IMR-90 (cell line): ENCODE results near the gene TBC1D22A. TPM values are rescaled to one million over a fixed set of nuclear protein-coding genes. Genes with fewer than 3 reads are reported as not detected.

ENCODE experiments used
- MAZ ChIP-seq: IDR thresholded peaks from 2 replicates; pipeline ENCODE4 v1.6.1; 2012; ENCODE audit warnings: low read depth, mild to moderate bottlenecking, low read length, improper control_type of control experiment, moderate library complexity, borderline replicate concordance
- RFX5 ChIP-seq: IDR thresholded peaks from 2 replicates; pipeline ENCODE4 v1.8.0; 2012; ENCODE audit warnings: low read depth, mild to moderate bottlenecking, low read length, moderate library complexity
- polyA plus RNA-seq, 3 experiments: library from polyadenylated mRNA; depleted of rRNA; stranded (reverse); fragments of >200 nt; gene quantifications; 2 replicates each; pipeline ENCODE4 v1.2.3, GENCODE V29; 2012; ENCODE audit warnings: low replicate concordance in 1 of 3
- total RNA-seq: library from RNA; depleted of rRNA; stranded (reverse); fragments of >200 nt; gene quantifications from 2 replicates; pipeline ENCODE4 v1.2.3, GENCODE V29; 2012
- TF ChIP-seq, protein P1 (sequence below): fragments of 150-350 bp; IDR thresholded peaks from 2 replicates; pipeline ENCODE4 v1.6.1; 2016; ENCODE audit warnings: low read depth, mild to moderate bottlenecking, low read length, moderate library complexity, borderline replicate concordance

The TBC1D22A gene
- total and polyA plus RNA-seq, 2 of the 4 experiments (the other 2 are of a cell fraction) = 9.0 to 16.7 TPM

DNA sequence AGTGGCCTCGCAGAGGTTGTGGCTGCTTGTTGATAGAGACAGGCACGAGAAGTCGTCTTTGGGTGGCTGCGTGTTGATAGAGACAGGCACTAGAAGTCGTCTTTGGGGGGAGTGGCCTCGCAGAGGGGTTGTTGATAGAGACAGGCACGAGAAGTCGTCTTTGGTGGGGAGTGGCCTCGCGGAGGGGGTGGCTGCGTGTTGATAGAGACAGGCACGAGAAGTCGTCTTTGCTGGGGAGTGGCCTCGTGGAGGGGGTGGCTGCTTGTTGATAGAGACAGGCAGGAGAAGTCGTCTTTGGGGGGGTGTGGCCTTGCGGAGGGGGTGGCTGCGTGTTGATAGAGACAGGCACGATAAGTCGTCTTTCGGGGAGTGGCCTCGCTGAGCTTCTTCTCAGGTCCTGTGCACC is 328.8 kb downstream of the TBC1D22A start (continued):
- TF ChIP-seq RFX5 (no peak), MAZ (no peak)
- TF ChIP-seq, protein P1, sequence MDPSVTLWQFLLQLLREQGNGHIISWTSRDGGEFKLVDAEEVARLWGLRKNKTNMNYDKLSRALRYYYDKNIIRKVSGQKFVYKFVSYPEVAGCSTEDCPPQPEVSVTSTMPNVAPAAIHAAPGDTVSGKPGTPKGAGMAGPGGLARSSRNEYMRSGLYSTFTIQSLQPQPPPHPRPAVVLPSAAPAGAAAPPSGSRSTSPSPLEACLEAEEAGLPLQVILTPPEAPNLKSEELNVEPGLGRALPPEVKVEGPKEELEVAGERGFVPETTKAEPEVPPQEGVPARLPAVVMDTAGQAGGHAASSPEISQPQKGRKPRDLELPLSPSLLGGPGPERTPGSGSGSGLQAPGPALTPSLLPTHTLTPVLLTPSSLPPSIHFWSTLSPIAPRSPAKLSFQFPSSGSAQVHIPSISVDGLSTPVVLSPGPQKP = no peak
